Astrocyte of the cerebellum (primary cell): Measurements from ENCODE around the gene RFTN2.
"Not testable (repeated sequence)": the region's sequence is repeated elsewhere in the genome, so short reads cannot be mapped to it uniquely, and the experiment has no call there.

Experiments used
- DNase-seq: peaks from one replicate; pipeline ENCODE4 v3.0.0-alpha.2; 2011; ENCODE audit warnings: low read depth
- H3K4me3 ChIP-seq: 2 replicates; pipeline ENCODE4 v1.5.1; 2011; ENCODE audit warnings: mild to moderate bottlenecking, low read depth, low read length, moderate library complexity
- CTCF ChIP-seq: IDR thresholded peaks from 2 replicates; pipeline ENCODE4 v1.5.1; 2012; ENCODE audit warnings: low read length, low read depth, moderate library complexity, mild to moderate bottlenecking; ENCODE audit errors: missing control alignments
- in situ Hi-C: cut with HindIII; loops from 2 replicates; pipeline ENCODE4 v1.10.0; 2017; ENCODE audit warnings: low sequenced_read_pairs

The RFTN2 gene

GRCh38 chr2:197666277-197666676 lies 9.1 kb downstream of the RFTN2 start:
- in situ Hi-C loops: no loop called here
- TF ChIP-seq CTCF: no peak
- DNase-seq: no peak
- H3K4me3 ChIP-seq: no peak overlapping the region

GRCh38 chr2:197661626-197662025 lies 13.8 kb downstream of the RFTN2 start:
- no peak overlapping the region for H3K4me3 ChIP-seq
- in situ Hi-C loops: no loop called here
- DNase-seq: no peak
- TF ChIP-seq CTCF: no peak

GRCh38 chr2:197657562-197657961 lies 17.8 kb downstream of the RFTN2 start:
- no peak for DNase-seq
- no peak overlapping the region for H3K4me3 ChIP-seq
- in situ Hi-C loops: no loop called here
- TF ChIP-seq CTCF: no peak

GRCh38 chr2:197647961-197648690 lies 27.3 kb downstream of the RFTN2 start:
- no peak for DNase-seq
- in situ Hi-C loops: no loop called here
- TF ChIP-seq CTCF: no peak

GRCh38 chr2:197641666-197642065 lies 33.7 kb downstream of the RFTN2 start:
- in situ Hi-C loops: no loop called here
- no peak for TF ChIP-seq CTCF
- no peak overlapping the region for H3K4me3 ChIP-seq
- DNase-seq: no peak

More at GRCh38 chr2:197647961-197648690, 27.3 kb downstream of the RFTN2 start:
- H3K4me3 ChIP-seq: no peak overlapping the region

- in situ Hi-C loops, DNase-seq, H3K4me3 ChIP-seq: not testable (repeated sequence)
These were observed 34.7 kb downstream of the RFTN2 start for GRCh38 chr2:197640571-197641122.

GRCh38 chr2:197633109-197633657 lies 42.2 kb downstream of the RFTN2 start:
- DNase-seq: no peak
- TF ChIP-seq CTCF: no peak
- no peak overlapping the region for H3K4me3 ChIP-seq
- in situ Hi-C loops: no loop called here
